NCI-H510A treated with DMSO at 0.1 percent for 48 hours (cell line): ENCODE data around the gene MMP1.

ENCODE experiments used
- DNase-seq: peaks from one replicate; lab custom pipeline; 2025; lab: John Stamatoyannopoulos, UW

MMP1 gene

DNA sequence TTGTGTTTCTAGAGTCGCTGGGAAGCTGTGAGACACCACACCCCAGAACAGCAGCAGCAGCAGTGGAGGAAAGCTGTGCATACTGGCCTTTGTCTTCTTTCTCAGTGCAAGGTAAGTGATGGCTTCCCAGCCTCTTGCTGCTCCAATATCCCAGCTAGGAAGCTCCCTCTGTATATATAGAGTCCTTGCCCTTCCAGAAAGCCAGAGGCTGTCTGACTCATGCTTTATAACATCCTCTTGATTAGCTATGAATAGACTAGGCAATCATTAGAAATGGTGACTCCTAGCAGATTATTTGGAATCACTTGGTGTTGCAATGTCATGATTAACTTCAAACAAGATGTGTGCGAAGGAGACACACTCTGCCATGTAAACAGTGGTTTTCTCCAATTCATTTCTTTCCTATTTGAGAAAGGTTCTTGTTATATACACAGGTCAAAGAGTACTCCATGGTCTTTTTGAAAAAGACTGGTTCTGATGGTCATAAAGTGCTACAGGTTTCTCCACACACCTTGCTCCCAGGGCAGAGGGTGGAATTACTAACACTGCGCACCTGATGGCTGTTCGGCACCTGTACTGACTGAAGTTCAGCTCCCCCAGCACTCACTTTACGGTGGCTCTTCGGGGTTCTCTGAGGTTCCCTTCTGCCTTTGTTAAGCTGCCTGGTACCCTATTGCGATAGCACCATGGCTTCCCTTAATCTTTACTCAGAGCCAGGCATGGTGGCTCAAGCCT, at the start of gene MMP1:
MMP1 (minus strand) TSS at position 149 of the 735 bp plus-strand sequence; CDS start at position 81, 68 bp downstream.
- no peak for DNase-seq

DNA sequence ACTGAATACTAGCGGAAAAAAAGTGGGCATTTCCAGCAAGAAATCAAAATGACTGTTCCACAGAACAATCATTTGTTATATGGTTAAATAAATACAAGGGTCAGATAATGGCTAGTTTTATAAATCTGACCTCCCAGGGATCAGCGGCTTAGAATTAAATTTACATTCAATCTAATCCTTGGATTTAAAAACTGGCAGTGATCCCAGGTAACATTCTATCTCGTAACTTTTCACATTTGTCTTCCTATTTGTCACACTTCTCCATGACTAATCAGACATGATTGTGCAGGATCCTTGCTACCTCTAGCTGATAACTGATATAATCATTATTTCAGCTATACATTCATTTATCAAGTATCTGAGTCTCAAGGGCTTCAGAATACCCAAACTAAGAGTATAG, 48.3 kb upstream of the MMP1 start:
- DNase-seq, result no peak

DNA sequence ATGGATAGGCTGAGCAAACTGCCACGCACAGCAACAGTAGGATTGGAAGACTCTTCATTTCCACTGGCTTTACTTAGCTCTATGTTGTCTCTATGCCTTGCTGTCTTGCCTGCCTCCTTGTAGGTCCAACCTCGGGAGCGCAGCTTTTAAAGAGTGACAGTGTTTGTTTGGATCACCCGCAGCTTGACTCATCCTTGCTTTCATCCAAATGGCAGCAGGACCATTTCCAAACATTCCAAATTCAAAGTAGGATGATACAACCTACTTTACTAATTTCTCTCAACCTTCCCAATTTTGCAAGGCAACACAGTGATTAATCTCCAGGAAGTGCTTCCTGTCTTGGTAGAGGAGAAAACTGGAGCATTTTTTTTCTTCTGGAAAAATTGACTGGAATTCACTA, 45.5 kb upstream of the MMP1 start, which contains the start of gene MMP3:
MMP3 (minus strand) TSS at position 121 of the 400 bp plus-strand sequence; CDS start at position 58, 63 bp downstream.
- DNase-seq, result no peak

DNA sequence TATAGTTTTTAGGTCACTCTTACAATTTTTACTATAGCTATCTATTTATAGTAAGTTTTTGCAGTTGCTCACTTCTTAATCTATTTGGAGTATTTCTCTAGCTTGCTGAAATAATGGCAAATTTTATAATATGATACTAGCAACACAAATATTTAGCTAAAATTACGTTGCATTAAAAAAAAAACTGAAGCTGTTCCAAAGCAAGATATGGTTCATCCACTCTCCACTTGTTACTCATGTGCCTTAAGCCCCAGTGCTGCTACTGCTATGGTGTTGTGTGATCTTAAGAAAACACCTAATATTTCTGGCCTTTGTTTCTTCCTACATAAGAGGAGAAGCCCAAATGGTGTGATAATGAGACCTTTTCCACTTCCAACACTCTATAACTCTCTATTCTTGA, 45.0 kb upstream of the MMP1 start:
- no peak for DNase-seq

DNA sequence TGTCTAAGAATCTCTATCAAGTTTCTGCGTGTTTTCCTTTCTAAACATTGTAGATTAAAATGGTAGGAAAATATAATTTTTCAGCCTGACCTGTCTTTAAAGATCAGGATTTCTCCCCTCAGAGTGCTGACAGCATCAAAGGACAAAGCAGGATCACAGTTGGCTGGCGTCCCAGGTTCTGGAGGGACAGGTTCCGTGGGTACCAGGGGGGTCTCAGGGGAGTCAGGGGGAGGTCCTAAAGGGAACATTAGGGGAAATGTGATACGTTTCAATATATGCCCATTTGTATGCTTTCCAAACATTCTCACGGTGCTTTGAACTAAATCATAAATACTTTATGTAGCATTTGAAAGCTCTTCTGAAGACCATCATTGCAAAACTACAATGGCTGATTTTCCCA, 42.1 kb upstream of the MMP1 start:
- no peak for DNase-seq

DNA sequence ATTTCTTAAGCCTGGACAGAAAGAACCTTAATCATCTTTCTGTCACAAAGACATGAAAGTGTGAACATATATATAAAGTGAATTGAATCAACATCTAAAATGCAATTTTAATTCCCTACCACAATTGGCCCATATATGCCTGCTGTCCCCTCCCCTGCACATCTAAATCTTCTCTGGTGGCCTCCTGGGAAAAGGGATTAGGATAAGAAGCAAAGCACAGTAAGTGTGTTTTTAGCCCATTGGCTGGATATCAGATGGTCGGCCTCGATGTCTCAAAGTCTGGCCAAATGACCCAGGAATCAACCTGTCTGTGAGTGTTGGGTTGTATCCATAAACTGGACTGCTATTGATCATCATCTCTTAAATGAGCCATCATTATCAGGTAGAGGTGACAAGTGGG, 39.7 kb upstream of the MMP1 start:
- no peak for DNase-seq

DNA sequence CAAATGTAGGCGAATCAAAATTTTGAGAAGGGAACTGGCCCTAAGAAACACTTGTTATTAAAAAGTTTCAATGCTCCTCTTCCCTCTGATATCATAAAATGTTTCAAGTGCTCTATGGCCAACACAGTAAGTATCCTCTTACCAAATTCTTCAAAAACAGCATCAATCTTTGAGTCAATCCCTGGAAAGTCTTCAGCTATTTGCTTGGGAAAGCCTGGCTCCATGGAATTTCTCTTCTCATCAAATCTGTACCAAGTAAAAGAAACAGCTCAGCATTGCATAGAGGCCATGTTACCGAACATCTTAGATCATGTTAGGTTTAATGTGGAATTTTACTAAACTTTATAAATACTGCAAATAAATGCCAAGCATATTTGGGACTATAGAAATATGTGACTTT, 39.2 kb upstream of the MMP1 start:
- no peak for DNase-seq

DNA sequence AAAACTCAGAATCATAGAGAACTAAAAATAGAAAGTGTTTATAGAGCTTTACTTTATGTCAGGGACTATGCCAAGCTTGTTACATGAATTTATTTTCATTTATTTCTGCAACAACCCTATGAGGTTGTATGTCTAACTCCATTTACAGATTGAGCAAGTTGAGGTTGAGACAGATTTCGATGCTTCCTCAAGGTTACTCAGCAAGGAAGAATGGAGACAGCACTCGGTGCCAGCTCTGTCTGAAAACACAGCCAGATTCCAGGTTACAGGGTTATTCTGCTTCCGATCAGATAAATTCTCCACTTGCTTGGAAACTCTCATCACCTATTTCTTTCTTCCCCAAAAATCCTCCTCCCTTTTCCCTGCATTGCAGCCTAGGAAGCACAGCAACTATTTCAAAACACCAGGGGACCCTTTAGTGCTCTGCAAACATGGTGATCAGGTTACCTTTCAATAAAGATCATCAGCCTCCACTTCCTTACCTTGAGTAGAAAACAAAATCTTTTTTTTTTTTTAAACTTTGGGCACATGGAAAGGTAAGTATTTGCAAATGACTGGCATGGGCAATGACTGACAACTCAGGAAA, 38.4 kb upstream of the MMP1 start:
- DNase-seq, result peak; percentile 34

DNA sequence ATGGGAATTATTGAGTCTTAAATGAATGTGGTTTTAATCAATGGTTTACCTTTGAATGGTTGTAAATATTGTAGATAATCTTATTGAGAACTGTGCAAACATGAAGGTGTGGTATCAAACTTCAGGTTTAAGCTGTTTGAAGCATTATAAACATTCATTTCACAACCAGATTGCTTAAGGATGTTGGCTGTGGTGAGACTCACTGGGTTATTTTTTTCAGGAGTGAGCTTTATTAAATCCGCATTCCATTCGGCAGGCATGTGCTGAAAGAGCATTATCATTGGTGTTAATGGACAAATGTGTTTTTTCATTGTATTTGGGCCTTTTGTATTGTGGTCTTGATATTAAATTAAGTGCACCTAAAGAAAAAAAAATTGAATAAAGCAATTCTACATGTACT, 35.8 kb upstream of the MMP1 start:
- DNase-seq, result no peak

DNA sequence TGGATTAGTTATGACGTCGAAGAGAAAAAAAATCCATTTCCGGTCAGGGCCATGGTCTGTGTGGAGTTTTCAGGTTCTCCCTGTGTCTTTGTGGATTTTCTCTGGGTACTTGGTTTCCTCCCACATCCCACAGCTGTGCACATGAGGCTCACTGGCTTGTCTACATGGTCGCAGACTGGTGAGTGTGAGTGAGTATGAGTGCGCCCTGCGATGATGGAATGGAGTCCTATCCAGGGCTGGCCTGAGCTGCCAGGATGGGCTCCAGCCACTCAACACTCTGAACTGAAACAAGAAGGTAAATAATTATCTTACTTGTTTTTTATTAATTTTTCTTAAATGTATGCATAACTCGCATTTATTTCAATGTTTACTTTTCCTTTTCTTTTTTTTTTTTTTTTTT, 34.7 kb upstream of the MMP1 start:
- DNase-seq, result no peak

DNA sequence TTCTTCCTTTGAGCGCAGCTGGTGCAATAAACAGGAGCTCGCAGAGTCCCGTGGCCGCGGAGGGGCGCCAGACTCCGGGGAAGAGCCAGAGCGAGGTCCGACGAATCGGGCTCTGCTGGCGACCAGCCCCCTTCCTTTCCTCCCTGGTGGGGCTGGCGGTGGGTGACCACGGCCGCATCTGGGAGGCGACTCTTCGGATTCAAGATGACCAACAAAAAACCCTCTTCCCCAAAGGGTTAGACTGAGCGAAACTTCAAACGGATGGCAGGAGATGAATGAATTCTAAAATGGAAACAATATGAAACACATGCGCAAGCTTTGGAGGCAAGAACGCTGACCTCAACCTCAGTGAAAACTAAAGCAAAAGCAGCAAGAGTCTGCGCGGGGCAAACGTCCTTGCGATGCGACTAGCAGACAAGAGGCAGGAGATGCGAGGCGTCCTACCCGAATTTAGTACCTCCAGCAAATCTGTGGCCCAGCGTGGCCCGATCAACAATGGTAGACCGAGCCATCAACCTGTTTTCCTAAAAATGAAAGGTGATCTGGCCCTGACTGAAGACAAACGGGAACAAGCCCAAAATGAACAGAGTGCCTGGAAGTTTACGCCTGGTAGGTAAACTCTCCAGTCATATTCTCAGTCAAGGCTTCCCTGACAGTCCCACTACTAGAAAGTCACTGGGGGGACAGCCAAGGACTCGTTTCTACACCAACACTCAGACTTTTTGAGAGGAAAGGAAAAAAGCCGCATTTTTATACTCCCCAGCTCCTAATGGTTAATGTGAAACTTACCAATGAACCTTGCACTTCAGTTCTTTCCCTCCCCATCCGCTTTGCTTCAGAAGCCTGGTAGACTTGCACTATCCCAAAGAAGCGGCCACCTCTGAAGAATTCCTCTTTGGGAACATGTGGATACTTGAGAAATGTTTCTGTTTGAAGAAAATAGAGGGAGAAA, 33.8 kb upstream of the MMP1 start:
- DNase-seq, result no peak

DNA sequence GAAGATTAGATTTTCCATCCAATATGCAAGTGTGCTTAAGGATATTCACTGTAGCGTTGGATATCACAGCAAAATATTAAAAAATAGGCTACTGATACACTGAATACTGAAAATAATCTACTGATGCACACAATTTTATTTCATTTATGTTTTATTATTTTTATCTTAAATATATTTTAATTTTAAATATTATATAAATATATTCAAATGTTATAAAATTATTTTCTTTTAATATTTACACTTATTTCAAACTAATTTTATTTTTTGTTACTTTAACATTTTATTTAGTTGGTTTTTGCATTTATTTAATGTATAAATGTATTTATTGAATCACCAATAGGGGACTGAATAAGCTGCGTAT, 33.1 kb upstream of the MMP1 start:
- DNase-seq, result no peak

DNA sequence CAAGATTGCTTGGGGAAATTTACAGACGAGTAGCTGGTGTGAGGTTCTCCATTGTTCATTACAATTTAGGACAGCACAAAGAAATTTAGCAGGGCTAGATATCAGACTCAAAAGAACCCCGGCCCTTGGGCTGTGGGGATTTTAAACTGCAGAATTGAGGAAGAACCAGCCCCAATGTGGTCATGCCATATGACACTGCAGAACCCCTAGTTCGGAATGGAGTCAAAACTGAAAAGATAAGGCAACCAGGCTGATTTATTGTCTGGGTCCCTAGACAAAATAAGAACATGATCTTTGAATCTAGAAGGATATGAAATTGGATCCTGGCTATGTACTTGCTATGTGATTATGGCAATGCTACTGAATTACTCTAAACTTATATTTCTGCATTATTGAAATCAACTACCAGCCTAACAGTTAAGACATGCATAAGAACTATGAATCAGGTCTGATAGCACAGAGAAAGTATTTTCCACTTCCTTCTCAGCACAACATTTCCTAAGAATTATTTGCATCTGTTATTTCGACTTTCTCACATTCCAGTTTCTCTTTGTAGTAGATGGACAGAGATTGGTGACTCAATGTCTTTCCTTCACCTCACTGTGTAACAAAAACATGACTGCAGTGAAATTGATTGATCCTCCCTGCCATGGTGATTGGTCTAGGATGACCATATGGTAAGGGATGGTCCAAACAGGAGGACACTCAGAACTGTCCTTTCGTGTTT, 32.2 kb upstream of the MMP1 start:
- no peak for DNase-seq

DNA sequence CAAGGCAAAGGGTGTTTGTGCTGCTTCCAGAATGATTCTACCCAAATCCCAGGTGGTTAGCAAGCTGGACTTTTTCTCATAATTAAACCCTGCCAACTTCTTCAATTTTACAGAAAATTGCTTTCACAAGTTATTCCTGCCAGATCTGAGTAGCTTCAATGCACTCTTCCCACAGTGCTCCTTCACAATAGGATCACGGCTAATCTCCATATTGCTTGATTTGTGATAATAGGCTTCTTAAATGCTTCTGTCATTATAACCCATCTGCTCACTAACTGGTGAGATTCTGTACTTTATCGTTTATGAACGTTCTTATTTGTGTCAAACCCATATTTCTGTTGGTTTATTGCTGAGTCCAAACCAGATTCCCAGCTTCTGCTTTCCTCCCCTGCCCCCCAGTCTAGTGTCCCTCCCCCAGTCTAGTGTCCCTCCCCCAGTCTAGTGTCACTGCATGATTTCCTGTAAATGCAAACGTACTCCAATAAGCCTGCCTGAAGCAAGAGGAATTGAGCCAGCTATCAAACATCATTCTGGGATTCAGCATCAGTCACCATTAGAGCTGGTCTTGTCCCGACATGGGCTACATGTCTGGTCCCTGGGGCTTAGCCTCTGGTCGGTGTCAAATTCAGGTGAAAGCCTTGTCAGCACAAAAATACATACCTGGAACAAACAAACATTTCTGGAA, 31.5 kb upstream of the MMP1 start:
- DNase-seq, result no peak

DNA sequence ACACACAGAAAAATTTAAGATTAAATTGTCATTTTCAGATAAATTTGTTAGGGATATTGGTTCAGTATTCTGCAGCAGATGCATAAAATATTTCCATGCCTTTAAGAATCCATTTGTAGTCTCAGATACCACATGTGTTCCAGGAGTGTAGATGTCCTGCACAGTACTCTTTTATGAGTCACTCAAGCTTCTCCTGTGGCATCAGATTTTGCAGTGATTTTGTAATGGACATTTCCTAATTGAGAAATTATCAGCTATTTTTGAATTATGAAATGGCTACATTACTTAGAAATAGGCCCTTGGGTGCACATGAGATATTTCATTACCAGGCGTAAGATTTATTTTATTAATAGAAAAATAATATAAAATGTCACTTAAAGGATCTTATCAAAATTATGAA, 26.6 kb upstream of the MMP1 start:
- DNase-seq, result no peak

DNA sequence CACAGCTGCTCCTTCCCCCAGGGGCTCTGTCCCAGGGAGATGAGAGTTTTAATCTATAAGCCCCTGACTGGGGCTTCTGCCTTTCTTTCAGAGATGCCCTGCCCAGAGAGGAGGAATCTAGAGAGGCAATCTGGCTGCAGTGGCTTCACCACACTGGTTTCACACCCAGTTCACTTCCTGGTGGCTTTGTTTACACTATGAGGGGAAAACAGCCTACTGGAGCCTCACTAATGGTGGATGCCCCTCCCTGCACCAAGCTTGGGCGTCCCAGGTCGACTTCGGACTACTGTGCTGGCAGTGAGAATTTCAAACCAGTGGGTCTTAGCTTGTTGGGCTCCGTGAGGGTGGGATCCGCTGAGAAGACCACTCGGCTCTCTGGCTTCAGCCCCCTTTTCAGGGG, 21.5 kb upstream of the MMP1 start:
- no peak for DNase-seq

DNA sequence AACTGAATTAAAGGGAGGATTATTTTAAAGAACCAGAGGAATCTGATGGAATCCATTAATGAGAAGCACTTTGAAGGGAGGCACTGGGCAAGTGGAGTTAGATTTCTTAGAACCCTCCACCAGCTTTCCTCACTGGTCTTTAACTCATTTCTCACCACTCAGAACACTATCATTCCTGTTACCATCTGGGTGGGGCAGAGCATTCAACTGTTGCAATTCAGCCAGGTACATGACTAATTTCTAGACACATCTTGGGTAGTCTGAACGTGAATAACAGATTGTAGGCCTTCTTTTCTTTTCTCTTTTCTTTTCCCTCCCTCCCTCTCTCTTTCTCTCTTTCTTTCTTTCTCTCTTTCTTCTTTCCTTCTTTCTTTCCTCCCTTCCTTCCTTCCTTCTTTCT, 15.5 kb upstream of the MMP1 start:
- no peak for DNase-seq

DNA sequence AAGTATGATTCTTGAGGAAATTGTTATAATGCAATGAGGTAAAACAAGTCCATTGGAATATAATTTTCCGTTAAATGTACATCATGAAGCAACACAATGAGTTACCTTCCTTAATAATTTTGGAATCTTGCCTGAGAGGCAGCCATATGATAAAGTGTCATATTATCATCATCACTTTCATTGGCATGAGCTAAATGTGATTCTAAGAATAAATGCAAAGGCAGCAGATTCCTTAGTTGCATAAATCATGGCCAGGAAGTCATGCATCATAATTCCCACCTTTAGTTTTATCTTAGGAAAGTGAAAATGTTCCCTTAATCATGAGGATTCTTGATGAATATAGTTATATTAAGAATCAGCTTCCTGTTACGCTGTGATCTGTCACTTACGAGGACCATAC, 14.2 kb upstream of the MMP1 start:
- DNase-seq, result no peak

DNA sequence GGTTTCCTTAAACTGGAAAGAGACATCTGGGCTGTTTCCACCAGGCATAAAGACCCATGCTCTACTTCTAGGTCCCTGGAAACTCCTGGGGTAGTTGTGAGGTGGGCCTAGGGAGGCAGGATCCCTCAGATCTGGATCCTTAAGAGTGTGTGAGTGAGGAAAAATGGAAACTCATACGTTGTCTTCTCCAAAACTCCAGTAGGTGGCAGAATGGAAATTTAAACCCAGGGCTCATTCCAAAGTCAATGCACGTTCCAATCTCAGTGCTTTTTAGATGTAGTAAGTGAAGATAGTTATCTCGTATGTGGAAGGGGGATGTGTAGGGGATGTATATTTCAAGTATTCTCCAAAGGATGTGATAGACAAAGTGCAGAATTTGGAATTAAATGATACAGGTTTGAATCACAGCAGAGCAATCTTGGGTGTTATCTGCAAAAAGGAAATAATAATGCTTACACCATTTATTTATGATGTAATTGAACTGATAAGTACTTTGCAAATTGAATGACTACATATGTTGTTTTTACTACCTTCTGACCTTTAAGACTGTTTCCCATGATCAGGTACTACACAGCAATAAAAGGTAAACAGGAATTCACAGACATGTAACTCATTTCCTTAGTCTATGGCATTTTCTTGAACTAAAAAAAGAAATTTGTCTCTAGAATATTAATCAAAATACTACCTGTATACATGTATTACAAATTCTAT, 13.1 kb upstream of the MMP1 start:
- peak; percentile 26 for DNase-seq

DNA sequence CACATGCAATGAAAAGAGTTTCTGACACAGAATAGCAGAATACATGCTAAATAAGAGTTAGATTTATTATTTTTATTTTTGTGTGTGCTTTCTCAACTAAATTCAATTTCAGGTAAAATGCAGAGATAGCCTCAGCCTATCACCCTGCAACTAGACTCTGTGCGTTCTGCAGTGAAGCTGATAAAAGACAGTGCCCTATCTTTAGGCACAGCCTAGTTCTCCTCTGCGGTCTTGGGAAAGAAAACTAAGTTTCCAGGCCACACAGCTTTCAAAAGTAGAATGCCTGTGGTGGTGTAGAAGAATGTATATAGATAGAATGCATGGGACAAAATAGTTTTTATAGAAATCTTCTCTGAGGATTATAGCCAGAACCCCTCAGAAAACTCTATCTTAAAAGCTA, 12.0 kb upstream of the MMP1 start:
- no peak for DNase-seq

DNA sequence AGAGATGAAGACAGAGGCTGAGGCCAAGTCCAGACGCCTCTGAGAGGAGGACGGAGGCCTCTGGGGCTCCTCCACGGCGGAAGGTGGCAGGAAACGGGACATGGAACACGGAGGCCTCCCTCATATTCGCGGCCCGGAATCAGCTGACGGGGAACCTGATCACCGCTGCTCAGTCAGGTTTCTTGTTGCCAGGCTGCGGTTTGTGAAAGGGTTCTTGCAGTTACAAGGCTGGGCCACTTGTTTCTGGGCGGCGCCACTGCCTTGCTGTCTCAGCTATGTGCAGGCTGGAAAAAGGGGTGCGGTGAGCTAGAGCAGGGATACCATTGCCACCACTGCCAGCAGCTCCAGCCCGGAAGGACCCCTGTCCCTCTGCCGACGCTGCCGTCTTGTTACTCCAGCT, 10.0 kb upstream of the MMP1 start:
- no peak for DNase-seq
